HG03280 (cell line): ENCODE data around the gene CUL9.

Source experiments
- ATAC-seq: cut with Tn5 transposase; IDR thresholded peaks from one replicate; pipeline ENCODE4 v1.9.1; 2021; ENCODE audit warnings: mild to moderate bottlenecking, moderate library complexity; ENCODE audit not compliant: unreplicated experiment

Gene CUL9

GRCh38 chr6:43172104-43173007 lies 9.6 kb upstream of the CUL9 start:
- no peak for ATAC-seq

- ATAC-seq: no peak
Observed at GRCh38 chr6:43173591-43174262, 8.3 kb upstream of the CUL9 start.

- peak; percentile 63 for ATAC-seq
Observed at GRCh38 chr6:43174263-43175112, 7.5 kb upstream of the CUL9 start.

- ATAC-seq: no peak
Observed at GRCh38 chr6:43175676-43176422, 6.1 kb upstream of the CUL9 start.

GRCh38 chr6:43176423-43176786 lies 5.6 kb upstream of the CUL9 start:
- ATAC-seq: no peak

GRCh38 chr6:43178150-43178549 lies 3.8 kb upstream of the CUL9 start:
- no peak for ATAC-seq

GRCh38 chr6:43178951-43179830 lies 2.8 kb upstream of the CUL9 start:
- no peak for ATAC-seq

- no peak for ATAC-seq
Observed at GRCh38 chr6:43180058-43180457, 1.9 kb upstream of the CUL9 start.

GRCh38 chr6:43180985-43181384 lies 1.0 kb upstream of the CUL9 start:
- no peak for ATAC-seq

GRCh38 chr6:43181621-43181941 lies 415 bp upstream of the CUL9 start:
- no peak for ATAC-seq

GRCh38 chr6:43183441-43183840 lies 1.4 kb downstream of the CUL9 start:
- ATAC-seq: no peak

- no peak for ATAC-seq
Observed at GRCh38 chr6:43184268-43184985, 2.4 kb downstream of the CUL9 start.

- ATAC-seq: no peak
Observed at GRCh38 chr6:43185391-43185985, 3.5 kb downstream of the CUL9 start.

GRCh38 chr6:43186019-43186418 lies 4.0 kb downstream of the CUL9 start:
- no peak for ATAC-seq

GRCh38 chr6:43186706-43187105 lies 4.7 kb downstream of the CUL9 start:
- no peak for ATAC-seq

- no peak for ATAC-seq
Observed at GRCh38 chr6:43187821-43188220, 5.8 kb downstream of the CUL9 start.

GRCh38 chr6:43188426-43188825 lies 6.4 kb downstream of the CUL9 start:
- ATAC-seq: no peak

GRCh38 chr6:43189776-43190304 lies 7.8 kb downstream of the CUL9 start:
- ATAC-seq: no peak

- ATAC-seq: no peak
Observed at GRCh38 chr6:43192911-43193310, 10.9 kb downstream of the CUL9 start.
